ENCODE results near the gene CDON. TPM values are rescaled to one million over a fixed set of nuclear protein-coding genes. Genes with fewer than 3 reads are reported as not detected.

CDON gene
- total RNA-seq, 2 donors from 2014 or later = 2.0 TPM

DNA sequence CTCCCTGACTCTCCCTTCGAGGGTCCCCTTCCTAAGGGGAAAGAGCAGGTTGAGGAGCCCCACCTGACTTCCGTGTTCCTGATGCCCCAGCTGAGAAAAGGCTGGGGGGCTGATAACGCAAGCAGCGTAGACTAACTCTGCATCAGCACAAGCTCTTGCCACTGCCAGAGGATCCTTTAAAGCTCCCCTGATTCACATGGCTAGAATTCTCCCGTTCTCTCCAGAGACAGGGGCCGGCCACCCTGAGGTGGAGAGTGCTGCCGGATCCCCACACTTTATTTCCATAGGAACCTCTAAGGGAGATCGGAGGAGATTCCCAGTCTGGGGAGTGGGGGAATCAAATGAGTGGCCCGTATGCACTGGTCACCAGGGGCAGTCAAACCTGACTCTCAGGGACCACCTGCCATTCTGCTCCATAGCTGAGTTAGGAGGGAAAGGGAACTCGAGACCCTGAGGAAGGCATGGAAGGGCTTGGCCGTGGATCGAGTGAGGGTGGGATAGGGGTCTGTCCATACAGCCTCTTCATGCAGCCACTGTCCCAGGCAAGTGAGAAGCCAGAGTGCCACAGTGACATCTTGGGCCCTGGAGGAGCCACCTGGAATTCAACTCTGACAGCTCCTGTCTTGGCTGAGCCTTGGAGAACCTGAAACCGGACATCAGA, 118.2 kb downstream of the CDON start:
- DNase-seq (no peak), ATAC-seq (no peak)
- H3K4me3 Mint-ChIP-seq = no peak overlapping the region
- H3K27ac Mint-ChIP-seq = no peak overlapping the region
- peaks cover 22% of the 10 kb centered on the region for H3K27me3 Mint-ChIP-seq
- no peaks in the 10 kb centered on the region for H3K36me3 Mint-ChIP-seq (ENCODE audit: low read depth)
- H3K4me1 Mint-ChIP-seq = peaks cover 12% of the 10 kb centered on the region
- H3K9me3 ChIP-seq (ENCODE audit: control insufficient read depth, low read length, poor library complexity, severe bottlenecking) = no peaks in the 10 kb centered on the region

DNA sequence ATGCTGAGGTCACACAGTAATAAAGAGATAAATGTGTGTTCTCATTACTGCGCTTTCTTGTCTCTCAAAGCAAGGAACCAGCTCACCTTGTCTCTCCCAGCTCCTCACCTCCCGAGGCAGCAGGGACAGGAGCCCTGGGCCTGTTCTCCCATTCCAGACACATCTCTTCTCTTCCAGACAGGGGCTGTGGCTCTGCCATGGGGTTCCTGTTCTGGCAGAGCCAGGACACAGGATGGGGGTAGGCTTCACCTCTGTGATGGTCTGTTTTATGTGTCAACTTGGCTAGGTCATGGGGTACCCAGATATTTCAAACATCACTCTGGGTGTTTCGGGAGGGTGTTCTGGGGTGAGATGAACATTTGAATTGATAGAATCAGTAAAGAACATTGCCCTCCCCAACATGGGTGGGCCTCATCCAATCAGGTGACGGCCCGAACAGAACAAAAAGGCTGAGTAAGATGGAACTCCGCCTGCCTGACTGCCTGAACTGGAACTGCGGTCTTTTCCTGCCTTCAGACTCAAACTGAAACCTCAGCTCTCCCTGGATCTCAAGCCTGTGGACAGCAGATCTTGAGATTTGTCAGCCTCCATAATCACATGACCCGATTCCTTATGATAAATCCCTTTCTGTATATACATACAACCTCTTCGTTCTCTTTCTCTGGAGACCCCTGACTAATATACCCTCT, 118.9 kb downstream of the CDON start:
- H3K9me3 ChIP-seq (ENCODE audit: control insufficient read depth, low read length, poor library complexity, severe bottlenecking) = no peaks in the 10 kb centered on the region
- H3K36me3 Mint-ChIP-seq (ENCODE audit: low read depth) = no peaks in the 10 kb centered on the region
- ATAC-seq = no peak

DNA sequence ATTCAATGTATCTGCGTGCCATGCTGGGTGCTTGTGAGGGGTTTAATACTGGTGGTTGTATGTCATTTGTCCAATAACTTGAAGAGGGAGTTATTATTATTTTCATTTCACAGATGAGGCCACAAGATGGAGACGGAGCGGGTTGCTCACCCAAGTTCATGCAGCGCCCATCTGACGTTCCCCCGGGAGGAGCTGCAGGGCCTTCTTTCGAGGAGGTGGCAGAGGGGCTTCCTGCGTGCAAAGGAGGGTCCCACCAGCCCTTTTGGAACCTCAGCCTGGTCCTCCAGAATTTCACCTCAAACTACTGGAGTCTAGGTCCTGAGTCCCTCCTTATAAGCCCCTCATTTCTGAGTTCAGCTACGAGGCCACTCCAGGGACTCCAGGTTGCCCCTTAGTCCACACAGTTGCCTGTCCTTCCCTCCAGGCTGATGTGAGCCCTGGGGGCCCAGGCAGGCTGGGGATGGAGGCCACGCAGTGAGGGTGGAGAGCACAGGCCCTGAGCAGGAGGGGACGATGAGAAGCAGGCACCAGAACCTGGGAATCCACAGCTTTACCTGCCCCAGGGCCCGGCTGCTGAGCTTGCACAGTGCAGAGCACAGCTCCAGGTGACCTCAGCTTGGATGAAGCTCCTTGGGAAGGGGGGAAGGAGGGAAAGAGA, 119.8 kb downstream of the CDON start:
- peaks cover 15% of the 10 kb centered on the region for H3K27me3 Mint-ChIP-seq
- H3K36me3 Mint-ChIP-seq (ENCODE audit: low read depth) = no peaks in the 10 kb centered on the region
- DNase-seq (no peak), ATAC-seq (no peak)
- peaks cover 19% of the 10 kb centered on the region for H3K4me1 Mint-ChIP-seq
- H3K4me3 Mint-ChIP-seq = no peak overlapping the region
- H3K9me3 ChIP-seq (ENCODE audit: control insufficient read depth, low read length, poor library complexity, severe bottlenecking) = no peaks in the 10 kb centered on the region
- H3K27ac Mint-ChIP-seq = no peak overlapping the region

More for the DNA sequence above, 118.9 kb downstream of the CDON start:
- Mint-ChIP-seq H3K27me3 (peaks cover 16% of the 10 kb centered on the region), H3K27ac (no peak overlapping the region), H3K4me3 (no peak overlapping the region), H3K4me1 (peaks cover 13% of the 10 kb centered on the region)
- DNase-seq = no peak

DNA sequence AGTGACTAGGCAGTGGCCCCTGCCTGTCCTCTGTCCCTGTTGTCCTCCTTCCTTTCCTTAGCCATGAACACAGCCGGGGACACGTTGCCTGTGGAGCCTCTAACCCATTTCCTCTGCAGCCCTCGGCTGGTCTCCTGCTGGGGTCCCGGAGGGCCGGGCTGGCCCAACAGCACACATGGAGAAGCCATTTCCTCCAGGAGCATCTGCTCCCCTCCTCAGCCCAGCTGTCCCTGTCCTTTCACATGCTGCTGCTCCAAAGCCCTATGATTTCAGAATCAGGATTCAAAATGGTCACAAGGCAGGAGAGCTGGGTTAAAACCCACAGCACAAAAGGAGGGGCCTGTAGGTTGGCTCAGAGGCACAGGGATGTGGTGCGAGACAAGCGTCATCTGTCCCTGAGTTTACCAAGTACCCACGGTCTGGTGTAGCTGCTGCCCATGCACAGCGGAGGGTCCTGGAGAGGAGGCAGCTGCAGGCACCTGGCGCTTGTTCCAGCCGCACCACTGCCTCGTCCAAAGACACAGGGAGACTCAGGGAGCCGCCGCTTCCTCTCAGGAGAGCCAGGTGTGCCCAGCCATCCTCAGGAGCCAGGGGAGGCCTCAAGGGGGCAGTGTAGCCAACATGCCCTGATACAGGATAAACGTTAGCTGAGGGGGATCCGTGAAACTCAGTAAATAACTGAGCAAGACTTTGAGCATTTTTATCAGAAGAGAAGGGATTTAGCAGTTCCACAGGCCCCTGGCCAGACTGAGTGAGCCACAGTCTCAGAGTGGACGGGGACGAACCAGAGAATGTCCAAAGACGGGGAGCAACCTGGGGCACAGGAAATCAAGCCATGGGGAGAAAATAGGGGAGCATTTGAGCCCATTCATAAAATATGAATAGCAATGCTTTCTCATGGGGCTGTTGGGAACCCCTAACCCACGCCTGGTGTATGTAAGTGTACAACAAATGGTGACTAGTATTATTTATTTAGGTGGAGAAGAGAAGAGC, 120.8 kb downstream of the CDON start:
- DNase-seq (peak in 2 of 3 donors; percentile 13 to 28), ATAC-seq (peak; percentile 70)
- no peaks in the 10 kb centered on the region for H3K9me3 ChIP-seq (ENCODE audit: control insufficient read depth, low read length, poor library complexity, severe bottlenecking)
- H3K36me3 Mint-ChIP-seq (ENCODE audit: low read depth) = no peaks in the 10 kb centered on the region
- peaks cover 12% of the 10 kb centered on the region for H3K27me3 Mint-ChIP-seq
- H3K4me3 Mint-ChIP-seq = peak overlapping the region; percentile 33
- H3K4me1 Mint-ChIP-seq = peaks cover 19% of the 10 kb centered on the region
- H3K27ac Mint-ChIP-seq = peak overlapping the region; percentile 67

DNA sequence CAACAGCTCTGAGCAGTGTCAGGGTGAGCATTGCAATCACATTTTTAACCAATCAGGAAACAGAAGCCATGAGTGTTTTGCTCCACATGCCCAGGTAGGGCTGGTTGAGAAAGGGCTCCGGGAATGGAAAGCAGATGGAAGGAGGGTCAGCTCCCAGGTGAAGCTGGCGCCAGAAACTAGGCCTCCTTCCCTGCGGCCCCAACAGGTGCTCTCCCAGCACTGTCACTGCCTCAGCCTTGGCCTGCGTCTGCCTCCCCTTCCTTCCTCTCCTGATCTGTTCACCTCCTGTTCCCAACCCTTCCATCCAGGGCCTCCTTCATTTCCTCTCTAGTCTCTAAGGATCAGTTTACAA, 121.4 kb downstream of the CDON start:
- peak overlapping the region; percentile 67 for H3K27ac Mint-ChIP-seq
- ATAC-seq (no peak), DNase-seq (no peak)
- peaks cover 19% of the 10 kb centered on the region for H3K4me1 Mint-ChIP-seq
- H3K27me3 Mint-ChIP-seq = peaks cover 12% of the 10 kb centered on the region
- H3K9me3 ChIP-seq (ENCODE audit: control insufficient read depth, low read length, poor library complexity, severe bottlenecking) = no peaks in the 10 kb centered on the region
- no peaks in the 10 kb centered on the region for H3K36me3 Mint-ChIP-seq (ENCODE audit: low read depth)
- no peak overlapping the region for H3K4me3 Mint-ChIP-seq

DNA sequence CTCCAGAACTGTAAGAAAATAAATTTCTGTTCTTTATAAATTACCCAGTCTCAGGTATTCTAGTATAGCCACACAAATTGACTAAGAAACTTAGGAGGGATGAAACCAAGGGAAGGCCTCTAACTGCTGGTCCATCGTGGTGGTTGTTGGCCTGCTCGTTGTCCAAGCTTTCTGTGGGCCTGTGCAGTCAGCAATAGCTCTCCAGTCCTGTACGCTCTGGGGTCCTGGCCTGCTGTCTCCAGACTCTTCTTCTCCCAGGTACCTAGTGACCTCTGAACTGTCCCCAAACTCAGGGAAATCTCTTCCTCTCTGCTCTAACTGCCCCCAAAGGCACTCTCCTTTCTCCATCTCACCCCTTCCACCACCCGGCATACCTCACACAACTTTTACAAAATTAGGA, 122.5 kb downstream of the CDON start:
- H3K27me3 Mint-ChIP-seq = peaks cover 12% of the 10 kb centered on the region
- no peaks in the 10 kb centered on the region for H3K9me3 ChIP-seq (ENCODE audit: control insufficient read depth, low read length, poor library complexity, severe bottlenecking)
- H3K4me3 Mint-ChIP-seq = no peak overlapping the region
- H3K4me1 Mint-ChIP-seq = peaks cover 19% of the 10 kb centered on the region
- DNase-seq (no peak), ATAC-seq (no peak)
- no peak overlapping the region for H3K27ac Mint-ChIP-seq
- no peaks in the 10 kb centered on the region for H3K36me3 Mint-ChIP-seq (ENCODE audit: low read depth)

DNA sequence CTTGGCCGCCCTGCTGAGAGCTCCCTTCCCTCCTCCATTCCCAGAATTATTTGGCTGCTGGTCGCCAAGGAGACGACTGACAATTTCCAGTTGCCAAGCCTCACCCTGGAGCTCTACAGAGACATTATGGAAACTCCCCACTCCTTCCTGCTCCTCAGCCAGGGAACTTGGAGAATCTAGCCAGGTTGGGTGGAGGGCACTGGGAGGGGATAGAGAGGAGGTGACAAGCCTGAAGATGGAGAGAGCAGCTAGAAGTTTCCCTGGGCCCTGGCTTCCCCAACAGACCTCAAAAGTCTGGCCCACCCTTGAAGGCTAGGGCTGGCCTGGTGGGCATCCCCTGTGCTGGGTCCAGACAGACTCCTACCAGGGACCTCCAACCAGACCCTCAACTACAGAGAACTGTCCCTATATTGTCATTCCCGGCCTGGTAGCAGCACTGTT, 123.6 kb downstream of the CDON start:
- Mint-ChIP-seq H3K27ac (no peak overlapping the region), H3K36me3 (ENCODE audit: low read depth) (no peaks in the 10 kb centered on the region), H3K27me3 (peaks cover 12% of the 10 kb centered on the region), H3K4me1 (peaks cover 17% of the 10 kb centered on the region), H3K4me3 (no peak overlapping the region)
- no peak for DNase-seq
- no peak for ATAC-seq
- H3K9me3 ChIP-seq (ENCODE audit: control insufficient read depth, low read length, poor library complexity, severe bottlenecking) = no peaks in the 10 kb centered on the region

DNA sequence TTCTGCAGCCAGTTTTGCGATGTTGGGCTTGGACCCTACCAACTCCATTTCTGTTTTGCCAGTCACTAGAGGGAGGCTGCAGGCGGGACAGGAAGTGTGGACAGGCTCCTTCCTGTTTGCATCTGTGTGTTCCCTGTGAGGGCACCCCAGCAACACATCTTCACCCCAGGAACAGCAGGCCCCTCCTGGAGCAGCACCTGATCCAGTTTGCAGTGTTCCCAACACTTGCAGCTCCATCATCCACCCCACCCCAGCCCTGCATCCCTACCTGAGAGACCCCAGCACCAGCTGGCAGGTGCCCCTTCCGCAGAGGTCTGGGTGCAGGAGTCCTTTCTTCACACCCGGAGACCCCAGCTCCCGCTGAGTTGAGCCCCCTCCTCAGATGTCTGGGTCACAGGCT, 124.2 kb downstream of the CDON start:
- Mint-ChIP-seq H3K36me3 (ENCODE audit: low read depth) (no peaks in the 10 kb centered on the region), H3K27ac (no peak overlapping the region)

DNA sequence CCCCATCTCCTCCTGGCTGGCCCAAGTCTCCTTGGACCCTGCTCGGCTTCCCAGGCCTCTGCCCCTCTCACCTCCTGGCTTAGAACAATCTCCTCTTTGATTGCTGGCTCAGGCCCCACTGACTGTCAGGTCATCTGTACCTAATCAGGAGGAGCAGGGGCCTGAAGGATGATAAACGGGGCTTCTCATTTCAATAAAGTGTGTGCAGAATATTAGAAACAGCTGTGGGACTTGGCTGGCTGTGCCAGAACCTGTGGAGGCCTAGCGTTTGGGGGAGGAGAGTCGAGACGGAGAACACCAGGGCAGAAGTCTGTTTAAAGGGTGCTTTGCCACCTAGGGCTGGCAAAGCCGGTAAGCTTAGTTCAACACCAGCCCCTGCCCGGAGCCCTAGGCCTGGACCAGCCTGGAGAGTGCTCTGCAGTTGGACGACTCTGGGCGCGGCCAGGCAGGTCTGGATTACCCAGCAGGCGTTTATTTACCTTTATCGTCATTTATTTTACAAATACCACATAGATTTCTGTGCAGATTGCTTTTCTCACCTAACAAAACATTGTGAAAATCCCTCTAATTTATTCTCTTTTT, 127.0 kb downstream of the CDON start:
- peaks cover 7% of the 10 kb centered on the region for H3K4me1 Mint-ChIP-seq

More for the DNA sequence above, 124.2 kb downstream of the CDON start:
- Mint-ChIP-seq H3K27me3 (peaks cover 14% of the 10 kb centered on the region), H3K4me1 (peaks cover 15% of the 10 kb centered on the region), H3K4me3 (no peak overlapping the region)
- DNase-seq (no peak), ATAC-seq (no peak)
- H3K9me3 ChIP-seq (ENCODE audit: control insufficient read depth, low read length, poor library complexity, severe bottlenecking) = no peaks in the 10 kb centered on the region

DNA sequence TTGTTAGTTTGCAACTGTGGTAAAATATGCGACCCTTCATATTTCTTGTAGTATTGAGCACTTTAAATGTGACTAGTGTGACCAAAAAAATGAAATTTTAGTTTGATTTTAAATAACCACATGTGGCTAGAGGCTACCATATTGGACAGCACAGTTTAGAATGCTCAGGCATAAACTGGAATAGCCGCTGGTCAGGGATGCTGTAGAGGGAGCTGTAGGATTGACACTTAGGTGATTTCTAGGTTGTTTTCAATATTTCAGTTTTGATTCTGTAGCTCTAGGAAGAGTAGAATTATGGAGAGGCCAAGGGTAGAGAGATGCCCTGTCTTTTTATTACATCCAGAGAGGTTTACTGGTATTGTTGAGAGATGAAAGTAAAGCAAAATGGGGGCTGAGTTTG, 127.6 kb downstream of the CDON start:
- ATAC-seq (no peak), DNase-seq (no peak)
- Mint-ChIP-seq H3K36me3 (ENCODE audit: low read depth) (no peaks in the 10 kb centered on the region), H3K27me3 (peaks cover 16% of the 10 kb centered on the region), H3K4me1 (peaks cover 7% of the 10 kb centered on the region), H3K27ac (no peak overlapping the region), H3K4me3 (no peak overlapping the region)
- no peaks in the 10 kb centered on the region for H3K9me3 ChIP-seq (ENCODE audit: control insufficient read depth, low read length, poor library complexity, severe bottlenecking)

More for the DNA sequence above, 127.0 kb downstream of the CDON start:
- Mint-ChIP-seq H3K36me3 (ENCODE audit: low read depth) (no peaks in the 10 kb centered on the region), H3K27ac (no peak overlapping the region), H3K4me3 (no peak overlapping the region), H3K27me3 (peaks cover 10% of the 10 kb centered on the region)
- no peaks in the 10 kb centered on the region for H3K9me3 ChIP-seq (ENCODE audit: control insufficient read depth, low read length, poor library complexity, severe bottlenecking)
- DNase-seq (no peak), ATAC-seq (no peak)

DNA sequence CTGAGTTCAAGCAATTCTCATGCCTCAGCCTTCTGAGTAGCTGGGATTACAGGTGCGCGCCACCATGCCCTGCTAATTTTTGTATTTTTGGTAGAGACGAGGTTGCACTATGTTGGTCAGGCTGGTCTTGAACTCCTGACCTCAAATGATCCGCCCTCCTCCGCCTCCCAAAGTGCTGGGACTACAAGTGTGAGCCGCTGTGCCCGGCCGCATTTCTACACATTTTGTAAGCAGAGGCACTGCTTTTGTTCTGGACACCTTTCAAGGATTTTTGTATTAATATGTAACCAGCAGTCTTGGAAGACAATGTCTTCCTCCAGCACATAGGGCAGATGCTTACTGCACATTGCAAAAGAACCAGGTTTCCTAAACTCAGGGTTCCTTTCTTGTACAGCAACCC, 128.2 kb downstream of the CDON start:
- Mint-ChIP-seq H3K27me3 (peaks cover 22% of the 10 kb centered on the region), H3K36me3 (ENCODE audit: low read depth) (no peaks in the 10 kb centered on the region), H3K4me3 (no peak overlapping the region), H3K27ac (no peak overlapping the region), H3K4me1 (peaks cover 7% of the 10 kb centered on the region)
- no peaks in the 10 kb centered on the region for H3K9me3 ChIP-seq (ENCODE audit: control insufficient read depth, low read length, poor library complexity, severe bottlenecking)
- ATAC-seq (no peak), DNase-seq (no peak)

DNA sequence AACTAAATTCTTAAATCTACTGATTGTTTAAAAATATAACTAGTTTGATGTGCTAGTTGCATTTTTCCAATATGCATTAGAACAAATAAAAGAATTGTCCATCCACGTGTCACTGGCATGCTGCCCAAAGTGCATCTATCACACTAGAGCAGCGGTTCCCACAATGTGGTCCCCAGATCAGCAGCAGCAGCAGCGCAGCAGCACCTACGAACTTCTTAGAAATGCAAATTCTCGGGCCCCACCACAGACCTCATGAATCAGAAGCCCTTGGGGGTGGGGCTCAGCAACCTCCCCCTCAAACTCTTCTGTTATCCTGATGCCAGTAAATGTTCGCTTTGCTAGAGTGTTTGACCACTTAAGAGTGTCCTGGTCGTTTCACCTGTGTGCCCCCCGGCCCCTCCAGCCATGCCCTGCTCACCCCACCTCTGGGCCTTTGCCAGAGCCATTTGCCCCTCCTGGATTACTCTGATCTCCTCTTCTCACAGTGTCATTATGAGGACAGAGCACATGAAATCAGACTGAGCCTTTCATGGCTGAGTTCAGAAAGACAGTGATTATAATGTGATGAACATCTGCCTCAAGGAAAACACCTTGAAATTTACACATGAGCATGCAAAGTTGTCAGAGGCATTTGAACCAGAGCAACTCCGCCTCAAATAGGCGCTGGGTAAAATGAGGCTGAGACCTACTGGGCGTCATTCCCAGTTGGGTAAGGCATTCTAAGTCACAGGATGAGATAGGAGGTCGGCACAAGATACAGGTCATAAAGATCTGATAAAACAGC, 129.4 kb downstream of the CDON start:
- DNase-seq = no peak
- Mint-ChIP-seq H3K36me3 (ENCODE audit: low read depth) (no peaks in the 10 kb centered on the region), H3K4me1 (peaks cover under 1% of the 10 kb centered on the region), H3K27me3 (peaks cover 27% of the 10 kb centered on the region), H3K4me3 (no peak overlapping the region), H3K27ac (no peak overlapping the region)
- ATAC-seq = no peak
- no peaks in the 10 kb centered on the region for H3K9me3 ChIP-seq (ENCODE audit: control insufficient read depth, low read length, poor library complexity, severe bottlenecking)

Measured in T-helper 17 cell (primary cell).